ENCODE data around the gene MED15. TPM values are rescaled to one million over a fixed set of nuclear protein-coding genes. Genes with fewer than 3 reads are reported as not detected.

Gene MED15
- total RNA-seq, 5 donors from 2014 or later (not counting 1 experiment from before 2014, with no cell fraction given) = 214 to 317 (median 262) TPM

DNA sequence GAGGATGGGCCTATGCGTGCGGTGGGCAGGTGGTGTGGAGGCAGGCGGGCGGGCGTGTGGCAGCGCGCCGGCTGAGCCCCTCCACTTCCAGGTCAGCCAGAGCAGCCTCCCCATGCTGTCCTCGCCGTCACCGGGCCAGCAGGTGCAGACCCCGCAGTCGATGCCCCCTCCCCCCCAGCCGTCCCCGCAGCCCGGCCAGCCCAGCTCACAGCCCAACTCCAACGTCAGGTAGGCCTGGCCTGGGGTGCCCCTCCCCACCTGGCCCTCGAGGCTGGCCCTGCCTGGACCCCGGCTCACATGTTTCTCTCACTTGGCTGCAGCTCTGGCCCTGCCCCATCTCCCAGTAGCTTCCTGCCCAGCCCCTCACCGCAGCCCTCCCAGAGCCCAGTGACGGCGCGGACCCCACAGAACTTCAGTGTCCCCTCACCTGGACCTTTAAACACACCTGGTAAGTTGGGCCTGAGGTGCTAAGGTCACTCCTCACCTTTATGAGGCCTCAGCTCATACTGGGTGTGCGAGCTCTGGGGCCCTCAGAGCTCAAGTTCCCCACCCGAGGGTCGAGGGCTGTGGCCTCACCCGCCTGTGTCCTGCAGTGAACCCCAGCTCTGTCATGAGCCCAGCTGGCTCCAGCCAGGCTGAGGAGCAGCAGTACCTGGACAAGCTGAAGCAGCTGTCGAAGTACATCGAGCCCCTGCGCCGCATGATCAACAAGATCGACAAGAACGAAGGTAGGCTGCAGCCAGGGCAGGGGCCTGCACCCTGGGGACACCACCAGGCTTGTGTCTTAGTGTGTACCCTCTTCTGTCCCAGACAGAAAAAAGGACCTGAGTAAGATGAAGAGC is 75.3 kb downstream of the MED15 start:
- ChIA-PET POLR2A (no interaction called here), CTCF (interaction anchor here in 1 of 2 donors (0.6 kb wide), 1 partner anchor 1106 kb away, joined by 3 read pairs; no protein-coding TSS in a partner anchor)
- H3K9me3 ChIP-seq = no peaks in the 10 kb centered on the region
- Mint-ChIP-seq H3K4me1 (peaks cover 27 to 30% (median 27%) of the 10 kb centered on the region in 3 donors), H3K27me3 (no peaks in the 10 kb centered on the region), H3K9me3 (no peaks in the 10 kb centered on the region), H3K4me3 (no peak overlapping the region), H3K27ac (no peak overlapping the region), H3K36me3 (peaks cover 34% of the 10 kb centered on the region)
- no peak overlapping the region for H3K4me3 ChIP-seq (ENCODE audit: control insufficient read depth in 1 of 2, extremely low read depth in 1 of 2, low read length in 1 of 2)
- H3K27ac ChIP-seq (ENCODE audit: low read length) = no peak overlapping the region
- 97% methylated on average over 24 of the region's 33 CpGs for WGBS (ENCODE audit: insufficient coverage)
- H3K36me3 ChIP-seq (ENCODE audit: control insufficient read depth in 2 of 2, extremely low read depth in 1 of 2, insufficient read depth in 1 of 2, low read length in 1 of 2) = peaks cover 29 to 99% of the 10 kb centered on the region in 2 donors
- H3K4me1 ChIP-seq (ENCODE audit: control insufficient read depth in 1 of 2, extremely low read depth in 1 of 2, insufficient read depth in 2 of 2, low read length in 2 of 2) = peaks cover 0 to 46% of the 10 kb centered on the region in 2 experiments
- ATAC-seq (replicated peaks in 1 of 4) = no peak
- DNase-seq = no peak
- H3K27me3 ChIP-seq (replicated peaks in 1 of 2; ENCODE audit: control insufficient read depth in 2 of 2, extremely low read depth in 1 of 2, insufficient read depth in 2 of 2, low read length in 1 of 2) = no peaks in the 10 kb centered on the region

DNA sequence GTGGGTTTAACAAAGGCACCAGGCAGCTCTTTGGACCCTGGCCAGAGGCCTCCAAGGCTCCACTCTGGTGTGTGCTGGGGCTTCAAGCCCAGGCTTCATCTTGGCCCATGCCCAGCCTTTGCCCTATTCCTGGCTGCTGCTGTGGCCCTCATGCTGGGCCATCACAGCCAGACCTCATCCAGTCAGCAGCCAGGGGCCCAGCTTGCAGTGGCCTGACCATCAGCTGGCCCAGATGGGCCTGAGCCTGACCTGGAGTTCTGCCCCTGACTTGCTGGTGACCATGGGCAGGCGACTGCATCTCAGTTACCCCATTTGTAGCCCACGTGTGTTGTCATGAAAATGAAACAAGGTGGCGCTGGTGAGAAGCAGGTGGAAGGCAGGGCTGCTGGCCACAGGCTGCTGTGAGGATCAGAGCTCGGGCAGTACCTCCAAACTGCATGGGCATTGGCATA is 76.1 kb downstream of the MED15 start:
- CTCF ChIA-PET = interaction anchor here (0.6 kb wide), 2 partner anchors 322 to 1107 kb away, joined by 3 read pairs; no protein-coding TSS in a partner anchor
- Mint-ChIP-seq H3K9me3 (no peaks in the 10 kb centered on the region), H3K4me3 (no peak overlapping the region), H3K27ac (peak overlapping the region in 1 of 2 donors; percentile 11), H3K27me3 (no peaks in the 10 kb centered on the region), H3K4me1 (peaks cover 26 to 31% (median 28%) of the 10 kb centered on the region in 3 donors), H3K36me3 (peaks cover 29% of the 10 kb centered on the region)
- POLR2A ChIA-PET = no interaction called here
- Histone ChIP-seq H3K27ac (ENCODE audit: low read length) (no peak overlapping the region), H3K4me1 (ENCODE audit: control insufficient read depth in 1 of 2, extremely low read depth in 1 of 2, insufficient read depth in 2 of 2, low read length in 2 of 2) (peaks cover 0 to 46% of the 10 kb centered on the region in 2 experiments), H3K36me3 (ENCODE audit: control insufficient read depth in 2 of 2, extremely low read depth in 1 of 2, insufficient read depth in 1 of 2, low read length in 1 of 2) (peaks cover 33 to 93% of the 10 kb centered on the region in 2 donors), H3K27me3 (replicated peaks in 1 of 2; ENCODE audit: control insufficient read depth in 2 of 2, extremely low read depth in 1 of 2, insufficient read depth in 2 of 2, low read length in 1 of 2) (no peaks in the 10 kb centered on the region), H3K9me3 (no peaks in the 10 kb centered on the region), H3K4me3 (ENCODE audit: control insufficient read depth in 1 of 2, extremely low read depth in 1 of 2, low read length in 1 of 2) (no peak overlapping the region)
- ATAC-seq (replicated peaks in 1 of 4) (no peak), DNase-seq (no peak)
- 82% methylated on average over 2 of the region's 4 CpGs for WGBS (ENCODE audit: insufficient coverage)

DNA sequence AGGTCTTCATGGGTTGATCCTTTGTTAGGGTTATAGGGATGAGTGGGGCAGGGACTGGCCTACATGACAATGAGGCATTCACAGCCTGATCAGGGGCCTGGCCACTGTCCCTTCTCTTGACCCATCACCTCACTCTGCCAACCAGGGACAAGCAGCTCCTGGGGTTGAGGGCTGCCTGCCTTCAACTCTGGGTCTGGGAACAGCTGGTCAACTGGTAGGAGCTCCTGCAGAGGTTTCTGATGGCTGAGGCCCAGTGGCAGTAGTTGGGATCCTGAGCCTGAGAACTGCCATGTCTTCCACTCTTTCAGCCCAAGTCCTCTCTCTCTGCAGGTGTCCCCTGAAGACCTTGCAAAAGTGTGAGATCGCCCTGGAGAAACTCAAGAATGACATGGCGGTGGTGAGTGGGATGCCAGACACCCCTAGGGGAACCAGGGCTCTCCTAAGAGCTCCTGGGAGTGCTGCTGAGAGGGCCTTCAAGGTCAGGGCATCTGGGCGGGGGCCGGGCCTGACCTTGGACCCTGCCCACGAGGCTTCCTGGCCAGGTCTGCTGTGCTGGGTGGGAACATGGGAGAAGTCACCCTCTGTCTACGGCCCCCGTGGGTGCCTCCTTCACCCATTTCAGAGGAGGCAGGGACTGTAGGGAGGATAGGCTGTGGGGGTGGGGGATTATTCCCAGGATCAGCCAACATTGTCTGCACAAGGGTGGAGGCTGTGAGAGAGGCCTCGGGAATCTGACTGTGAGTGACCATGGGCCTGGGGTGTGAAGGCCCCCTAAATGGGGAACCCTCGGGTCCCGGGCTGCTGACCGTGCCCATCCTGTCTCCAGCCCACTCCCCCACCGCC is 76.8 kb downstream of the MED15 start:
- Mint-ChIP-seq H3K4me3 (no peak overlapping the region), H3K27me3 (no peaks in the 10 kb centered on the region), H3K36me3 (peaks cover 26% of the 10 kb centered on the region), H3K9me3 (no peaks in the 10 kb centered on the region), H3K4me1 (peaks cover 18 to 26% (median 26%) of the 10 kb centered on the region in 3 donors), H3K27ac (peak overlapping the region in 1 of 2 donors; percentile 39)
- ATAC-seq (replicated peaks in 1 of 4) (no peak), DNase-seq (no peak)
- H3K27me3 ChIP-seq (replicated peaks in 1 of 2; ENCODE audit: control insufficient read depth in 2 of 2, extremely low read depth in 1 of 2, insufficient read depth in 2 of 2, low read length in 1 of 2) = no peaks in the 10 kb centered on the region
- WGBS (ENCODE audit: insufficient coverage) = 92% methylated on average over 10 of the region's 12 CpGs
- H3K4me3 ChIP-seq (ENCODE audit: control insufficient read depth in 1 of 2, extremely low read depth in 1 of 2, low read length in 1 of 2) = no peak overlapping the region
- H3K9me3 ChIP-seq = no peaks in the 10 kb centered on the region
- peaks cover 33 to 85% of the 10 kb centered on the region in 2 donors for H3K36me3 ChIP-seq (ENCODE audit: control insufficient read depth in 2 of 2, extremely low read depth in 1 of 2, insufficient read depth in 1 of 2, low read length in 1 of 2)
- H3K27ac ChIP-seq (ENCODE audit: low read length) = no peak overlapping the region
- POLR2A ChIA-PET = no interaction called here
- peaks cover 0 to 43% of the 10 kb centered on the region in 2 experiments for H3K4me1 ChIP-seq (ENCODE audit: control insufficient read depth in 1 of 2, extremely low read depth in 1 of 2, insufficient read depth in 2 of 2, low read length in 2 of 2)
- CTCF ChIA-PET = interaction anchor here in 1 of 2 donors (0.6 kb wide), 1 partner anchor 323 kb away, joined by 3 read pairs; no protein-coding TSS in a partner anchor

DNA sequence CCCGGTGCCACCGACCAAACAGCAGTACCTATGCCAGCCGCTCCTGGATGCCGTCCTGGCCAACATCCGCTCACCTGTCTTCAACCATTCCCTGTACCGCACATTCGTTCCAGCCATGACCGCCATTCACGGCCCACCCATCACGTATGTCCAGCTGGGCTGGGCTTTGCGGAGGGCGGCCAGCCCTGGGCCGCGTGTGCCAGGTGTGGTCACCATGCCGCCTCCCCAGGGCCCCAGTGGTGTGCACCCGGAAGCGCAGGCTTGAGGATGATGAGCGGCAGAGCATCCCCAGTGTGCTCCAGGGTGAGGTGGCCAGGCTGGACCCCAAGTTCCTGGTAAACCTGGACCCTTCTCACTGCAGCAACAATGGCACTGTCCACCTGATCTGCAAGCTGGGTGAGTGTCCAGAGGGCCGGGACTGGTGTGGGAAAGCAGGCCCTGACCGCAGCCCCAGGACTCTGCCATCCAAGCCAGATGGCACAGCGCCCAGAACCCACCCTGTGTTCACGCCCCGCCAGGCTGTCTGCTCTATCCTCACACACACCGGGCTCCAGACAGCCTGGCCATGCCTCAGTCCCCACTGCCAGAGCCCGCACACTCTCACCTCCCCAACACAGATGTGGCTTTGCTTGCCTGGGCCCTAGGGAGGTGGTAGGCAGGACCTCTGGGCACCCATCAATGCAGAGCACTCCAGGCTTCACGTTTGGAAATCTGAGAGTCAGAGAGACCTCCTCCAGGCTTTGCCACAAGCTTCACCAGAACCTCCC is 77.6 kb downstream of the MED15 start:
- Histone ChIP-seq H3K27ac (ENCODE audit: low read length) (no peak overlapping the region), H3K27me3 (replicated peaks in 1 of 2; ENCODE audit: control insufficient read depth in 2 of 2, extremely low read depth in 1 of 2, insufficient read depth in 2 of 2, low read length in 1 of 2) (no peaks in the 10 kb centered on the region), H3K9me3 (no peaks in the 10 kb centered on the region), H3K4me3 (ENCODE audit: control insufficient read depth in 1 of 2, extremely low read depth in 1 of 2, low read length in 1 of 2) (no peak overlapping the region), H3K36me3 (ENCODE audit: control insufficient read depth in 2 of 2, extremely low read depth in 1 of 2, insufficient read depth in 1 of 2, low read length in 1 of 2) (peaks cover 33 to 77% of the 10 kb centered on the region in 2 donors), H3K4me1 (ENCODE audit: control insufficient read depth in 1 of 2, extremely low read depth in 1 of 2, insufficient read depth in 2 of 2, low read length in 2 of 2) (peaks cover 0 to 37% of the 10 kb centered on the region in 2 experiments)
- Mint-ChIP-seq H3K4me3 (no peak overlapping the region), H3K36me3 (peaks cover 24% of the 10 kb centered on the region), H3K4me1 (peaks cover 14 to 20% (median 18%) of the 10 kb centered on the region in 3 donors), H3K27ac (no peak overlapping the region), H3K27me3 (no peaks in the 10 kb centered on the region), H3K9me3 (no peaks in the 10 kb centered on the region)
- 97% methylated on average over 20 of the region's 26 CpGs for WGBS (ENCODE audit: insufficient coverage)
- POLR2A ChIA-PET = no interaction called here
- ATAC-seq (replicated peaks in 1 of 4) (no peak), DNase-seq (no peak)
- CTCF ChIA-PET = no interaction called here

DNA sequence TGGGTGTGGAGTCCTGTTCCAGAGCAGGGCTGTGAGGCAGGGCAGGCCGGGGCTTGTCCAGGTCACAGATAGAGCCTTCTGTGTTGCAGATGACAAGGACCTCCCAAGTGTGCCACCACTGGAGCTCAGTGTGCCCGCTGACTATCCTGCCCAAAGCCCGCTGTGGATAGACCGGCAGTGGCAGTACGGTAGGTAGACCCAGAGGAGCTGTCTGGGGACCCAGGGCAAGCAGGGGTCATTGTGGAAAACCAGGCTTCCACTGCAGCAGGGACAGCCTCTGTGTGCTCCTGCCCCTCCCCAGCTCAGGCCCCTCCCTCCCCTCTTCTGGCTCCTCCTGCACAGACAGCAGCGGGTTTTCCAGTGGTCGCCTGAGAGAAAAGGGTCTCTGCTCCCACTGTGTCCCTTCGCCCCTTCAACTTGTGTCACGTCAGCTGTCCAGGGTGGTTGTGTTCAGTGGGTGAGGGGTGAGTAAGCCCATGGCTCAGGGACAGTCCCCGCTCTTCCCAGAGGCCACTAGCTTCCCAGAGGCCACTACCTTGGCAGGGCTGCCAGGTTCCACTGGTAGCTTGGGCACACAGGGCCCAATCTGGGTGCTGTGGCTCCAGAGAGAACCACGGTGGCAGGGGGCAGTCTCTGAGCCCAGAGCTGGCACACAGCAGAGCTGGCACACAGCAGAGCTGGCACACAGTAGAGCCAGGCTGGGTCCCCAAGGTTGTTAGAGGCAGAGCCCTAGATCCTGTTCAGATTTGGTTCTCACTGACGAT is 78.4 kb downstream of the MED15 start:
- POLR2A ChIA-PET = no interaction called here
- Mint-ChIP-seq H3K4me3 (no peak overlapping the region), H3K27me3 (no peaks in the 10 kb centered on the region), H3K9me3 (no peaks in the 10 kb centered on the region), H3K36me3 (peaks cover 17% of the 10 kb centered on the region), H3K4me1 (peaks cover 7 to 12% (median 10%) of the 10 kb centered on the region in 3 donors), H3K27ac (no peak overlapping the region)
- Histone ChIP-seq H3K9me3 (no peaks in the 10 kb centered on the region), H3K27me3 (replicated peaks in 1 of 2; ENCODE audit: control insufficient read depth in 2 of 2, extremely low read depth in 1 of 2, insufficient read depth in 2 of 2, low read length in 1 of 2) (no peaks in the 10 kb centered on the region), H3K36me3 (ENCODE audit: control insufficient read depth in 2 of 2, extremely low read depth in 1 of 2, insufficient read depth in 1 of 2, low read length in 1 of 2) (peaks cover 33 to 70% of the 10 kb centered on the region in 2 donors), H3K27ac (ENCODE audit: low read length) (no peak overlapping the region), H3K4me3 (ENCODE audit: control insufficient read depth in 1 of 2, extremely low read depth in 1 of 2, low read length in 1 of 2) (no peak overlapping the region), H3K4me1 (ENCODE audit: control insufficient read depth in 1 of 2, extremely low read depth in 1 of 2, insufficient read depth in 2 of 2, low read length in 2 of 2) (peaks cover 0 to 30% of the 10 kb centered on the region in 2 experiments)
- WGBS (ENCODE audit: insufficient coverage) = 99% methylated on average over 9 of the region's 12 CpGs
- ATAC-seq (replicated peaks in 1 of 4) (no peak), DNase-seq (no peak)
- CTCF ChIA-PET = no interaction called here
